GM13976 (cell line): ENCODE data around the gene CLASP2.

Source experiments
- DNase-seq: peaks from one replicate; pipeline ENCODE4 v3.0.0; 2012; ENCODE audit warnings: low spot score
- CTCF ChIP-seq: IDR thresholded peaks from 2 replicates; pipeline ENCODE4 v1.5.1; 2012; ENCODE audit warnings: borderline replicate concordance, mild to moderate bottlenecking; ENCODE audit not compliant: insufficient read depth; ENCODE audit errors: extremely low read depth, missing control alignments, control extremely low read depth
- in situ Hi-C: fragments of 300-500 bp; cut with MboI; formaldehyde crosslinking; loops from one replicate; pipeline ENCODE4 v1.12.0; 2022; ENCODE audit warnings: low sequenced_read_pairs, mixed read lengths, inconsistent platforms; ENCODE audit not compliant: unreplicated experiment

Gene CLASP2

GRCh38 chr3:33496449-33496848, 221.6 kb downstream of the CLASP2 start:
- no peak for DNase-seq
- in situ Hi-C loops: no loop called here
- TF ChIP-seq CTCF: no peak

- no peak for TF ChIP-seq CTCF
- no peak for DNase-seq
- in situ Hi-C loops: no loop called here
Observed at GRCh38 chr3:33491721-33492120, 226.3 kb downstream of the CLASP2 start.

DNA sequence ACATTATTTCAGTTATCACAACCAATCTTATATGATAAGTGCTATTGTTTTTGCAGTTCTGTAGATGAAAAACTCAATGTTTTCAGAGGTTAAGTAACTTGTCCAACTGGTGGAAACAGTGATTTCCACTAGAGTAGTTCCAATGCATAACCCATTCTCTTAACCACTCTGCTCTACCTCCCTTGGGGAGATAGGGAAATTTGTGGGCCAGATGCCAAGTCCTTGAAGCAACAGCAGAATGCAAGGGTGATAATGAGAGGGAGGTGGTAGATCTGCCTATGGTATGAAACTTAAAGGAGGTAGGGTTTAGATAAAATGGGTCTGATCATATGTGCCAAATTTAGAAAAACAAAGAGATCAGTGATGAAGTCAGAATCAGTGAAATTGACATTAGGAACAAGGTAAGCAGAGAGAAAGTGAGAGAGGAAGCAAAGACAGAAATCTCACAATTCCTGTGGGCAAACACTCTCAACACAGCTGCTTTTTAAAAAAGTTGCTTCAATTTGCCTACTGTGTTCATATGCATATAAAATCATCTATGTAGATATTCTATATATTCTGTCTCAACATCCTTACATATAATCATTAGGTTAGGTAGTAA, 227.3 kb downstream of the CLASP2 start:
- no peak for TF ChIP-seq CTCF
- in situ Hi-C loops: no loop called here
- no peak for DNase-seq

- no peak for DNase-seq
- no peak for TF ChIP-seq CTCF
- in situ Hi-C loops: no loop called here
Observed at GRCh38 chr3:33488683-33489082, 229.4 kb downstream of the CLASP2 start.

GRCh38 chr3:33488246-33488645, 229.8 kb downstream of the CLASP2 start:
- no peak for TF ChIP-seq CTCF
- DNase-seq: no peak
- in situ Hi-C loops: no loop called here

DNA sequence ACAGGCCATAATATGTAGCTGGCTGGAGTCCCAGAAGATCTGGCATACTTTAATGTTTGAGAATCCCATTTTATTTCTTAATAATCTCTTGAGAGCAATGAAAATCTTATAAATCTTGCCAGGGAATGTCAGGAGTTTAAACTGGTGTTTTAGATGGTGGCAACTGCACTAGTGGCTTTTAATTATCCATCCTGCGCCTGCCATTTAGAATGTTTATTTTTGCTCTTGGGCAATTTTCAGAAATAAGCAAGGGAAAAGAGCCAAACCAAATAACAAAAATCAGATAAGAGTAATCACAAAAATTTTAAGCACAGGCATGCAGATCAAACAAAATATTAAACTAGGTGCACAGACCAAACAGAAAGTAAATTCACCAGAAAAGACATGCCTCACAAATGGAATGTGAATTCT, 235.9 kb downstream of the CLASP2 start:
- TF ChIP-seq CTCF: no peak

More for the DNA sequence above, 235.9 kb downstream of the CLASP2 start:
- DNase-seq: no peak
- in situ Hi-C loops: no loop called here
